HG03521 (cell line): Measurements from ENCODE around the gene MYO1C.

Source experiments
- ATAC-seq: cut with Tn5 transposase; IDR thresholded peaks from one replicate; pipeline ENCODE4 v1.9.1; 2021; ENCODE audit warnings: mild to moderate bottlenecking, moderate library complexity; ENCODE audit not compliant: unreplicated experiment

Gene MYO1C

DNA sequence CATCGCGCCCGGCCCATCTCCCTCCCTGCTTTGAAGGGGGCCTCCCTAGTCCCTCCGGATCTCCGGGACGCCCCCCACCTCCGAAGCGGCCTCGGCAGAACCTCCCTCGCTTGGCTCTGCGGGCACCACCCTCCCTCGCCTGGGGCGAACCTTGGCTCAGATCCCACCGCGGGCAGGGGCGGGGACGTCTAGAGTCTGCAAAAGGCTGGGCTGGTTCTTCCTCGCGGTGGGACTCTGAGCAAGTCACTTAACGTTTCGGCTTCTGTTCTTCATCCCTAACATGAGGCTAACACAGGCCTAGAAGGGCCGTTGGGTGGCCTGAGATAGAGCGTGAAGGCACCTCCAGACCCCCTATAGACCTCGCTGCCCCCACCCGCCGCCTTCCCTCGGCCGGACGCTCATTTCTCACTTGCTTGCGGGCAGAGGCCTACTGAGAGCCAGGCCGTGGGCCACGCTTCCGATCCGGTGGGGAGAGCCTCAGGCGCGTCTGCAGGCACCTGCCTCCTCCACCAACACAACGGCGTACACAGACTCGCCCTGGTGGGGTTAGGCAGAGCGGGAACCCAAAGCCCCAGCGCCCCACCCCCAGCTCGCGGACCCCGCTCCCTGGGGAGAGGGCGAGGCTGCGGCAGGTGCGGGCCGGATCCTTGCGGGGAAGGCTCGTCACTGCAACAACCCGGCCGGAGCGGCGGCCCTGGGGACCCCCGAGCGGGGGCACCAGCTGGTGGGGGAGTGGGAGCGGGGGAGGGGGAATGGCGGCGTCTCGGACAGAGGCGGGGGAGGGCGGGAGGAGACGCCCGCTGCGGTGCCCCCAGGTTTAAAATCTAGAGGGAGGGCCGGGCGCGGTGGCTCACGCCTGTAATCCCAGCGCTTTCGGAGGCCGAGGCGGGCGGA lies 5.4 kb downstream of the MYO1C start:
- no peak for ATAC-seq

DNA sequence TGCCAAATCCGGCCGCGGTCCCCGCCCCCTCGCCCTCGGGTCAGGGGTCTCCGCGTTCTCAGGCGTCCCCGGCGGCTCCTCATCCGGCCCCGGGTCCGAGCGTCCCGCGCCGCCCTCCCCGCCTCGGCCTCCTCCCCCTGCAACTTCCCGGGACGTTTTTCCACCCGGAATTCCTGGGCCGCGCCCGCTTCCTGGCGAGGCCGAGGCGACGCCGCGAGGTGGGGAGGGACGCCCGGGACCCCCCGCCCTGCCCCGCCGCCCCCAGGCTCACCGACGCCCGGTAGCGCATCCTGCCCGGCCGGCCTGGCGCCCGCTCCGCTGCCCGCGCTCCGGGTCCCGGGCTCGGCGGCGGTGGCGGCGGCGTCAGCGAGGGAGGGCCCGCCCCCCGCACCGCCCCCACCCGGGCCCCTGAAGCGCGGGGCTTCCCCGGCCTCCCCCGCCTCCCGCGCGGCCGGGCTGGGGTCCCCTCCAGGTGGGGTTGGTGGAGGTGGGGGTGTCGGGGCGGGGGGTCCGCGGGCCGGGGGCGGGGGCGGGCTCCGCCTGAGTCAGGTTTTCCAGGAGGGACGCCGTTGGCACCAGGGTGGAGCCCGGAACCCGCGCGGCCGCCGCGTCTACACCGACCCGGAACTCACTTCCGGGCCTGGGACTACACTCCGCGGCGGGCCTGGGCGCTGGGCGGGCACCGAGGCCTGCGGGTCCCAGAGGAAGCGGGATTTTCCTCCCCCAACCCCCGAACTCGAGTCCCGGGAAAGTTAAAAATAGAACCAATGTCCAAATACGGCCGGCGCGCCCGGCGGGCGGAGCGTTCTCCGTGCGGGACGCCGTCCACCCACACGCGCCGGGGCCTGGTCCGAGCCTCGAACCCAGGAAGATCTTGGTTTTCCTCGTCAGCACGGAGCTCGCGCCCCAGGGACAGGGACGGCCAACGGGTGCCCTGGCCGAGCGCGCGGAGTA lies 6.8 kb downstream of the MYO1C start:
- no peak for ATAC-seq

DNA sequence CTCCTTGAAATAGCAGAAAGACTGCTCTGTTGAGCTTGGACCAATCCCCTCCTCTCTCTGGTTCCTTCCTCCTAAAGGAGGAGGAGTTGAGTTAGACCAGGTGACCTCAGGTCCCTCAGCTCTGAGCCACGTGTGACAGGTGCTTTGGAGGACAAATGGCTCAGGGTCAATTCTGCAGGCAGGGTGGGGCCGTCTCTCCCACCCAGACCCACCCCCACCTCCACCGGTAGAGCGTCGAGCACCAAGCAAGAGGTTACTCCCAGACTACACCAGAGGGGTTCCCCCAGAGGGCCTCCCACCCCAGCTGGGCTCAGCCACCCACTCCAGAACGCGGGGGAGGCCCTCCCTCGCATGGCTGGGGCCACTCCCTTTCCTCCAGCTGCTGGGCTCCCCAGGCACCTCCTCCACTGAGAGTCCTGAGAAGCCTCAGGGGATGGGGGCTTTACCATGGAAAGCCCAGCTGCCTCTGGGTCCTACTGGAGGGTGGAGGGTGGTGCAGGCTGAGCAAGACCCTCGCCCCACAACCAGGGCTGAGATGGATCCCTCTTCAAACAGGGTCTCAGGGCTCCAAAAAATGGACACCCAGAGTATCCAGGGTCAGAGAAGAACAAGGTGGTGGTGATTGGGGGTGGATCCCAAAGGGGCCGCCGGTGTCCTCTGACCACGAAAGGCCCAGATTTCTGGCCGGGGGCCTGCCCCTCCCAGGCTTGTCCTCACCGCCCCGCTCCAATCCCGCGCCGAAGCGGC lies 7.6 kb downstream of the MYO1C start:
- ATAC-seq: no peak

DNA sequence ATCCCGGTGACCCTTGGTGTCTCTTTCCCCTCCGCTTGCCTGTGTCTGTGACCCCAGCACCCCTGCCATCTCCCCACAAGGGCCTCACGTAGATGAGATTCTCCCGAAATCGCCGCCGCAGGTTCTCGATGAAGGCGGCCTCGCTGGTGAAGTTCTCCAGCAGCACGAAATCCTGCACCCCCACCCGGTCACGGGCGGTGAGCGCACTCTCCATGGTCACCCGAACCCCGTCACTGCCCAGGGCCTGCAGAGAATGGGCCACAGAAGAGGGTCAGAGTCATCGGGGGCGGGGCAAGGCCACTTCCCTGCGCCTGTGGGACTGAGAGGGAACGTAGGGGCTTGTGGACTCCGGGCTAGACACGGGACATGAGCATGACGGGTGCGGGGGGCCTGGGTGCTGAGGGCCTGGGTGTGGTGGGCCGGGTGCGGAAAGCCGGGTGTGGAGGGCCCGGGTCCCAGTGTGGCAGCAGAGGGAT lies 8.4 kb downstream of the MYO1C start:
- ATAC-seq: no peak

DNA sequence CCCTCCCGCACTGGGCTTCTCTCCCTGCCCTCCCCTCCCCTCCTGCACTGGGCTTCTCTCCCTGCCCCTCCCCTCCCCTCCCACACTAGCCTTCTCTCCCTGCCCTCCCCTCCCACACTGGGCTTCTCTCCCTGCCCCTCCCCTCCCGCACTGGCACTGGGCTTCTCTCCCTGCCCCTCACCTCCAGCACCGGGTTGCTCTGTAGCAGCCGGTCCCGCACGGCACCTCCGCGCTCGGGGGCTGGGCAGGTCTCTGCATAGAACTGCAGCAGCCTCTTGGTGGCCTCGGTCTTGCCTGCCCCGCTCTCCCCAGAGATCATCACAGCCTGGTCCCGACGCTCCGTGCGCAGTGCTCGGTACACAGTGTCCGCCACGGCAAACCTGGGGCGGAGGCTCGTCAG lies 9.8 kb downstream of the MYO1C start:
- ATAC-seq: no peak

DNA sequence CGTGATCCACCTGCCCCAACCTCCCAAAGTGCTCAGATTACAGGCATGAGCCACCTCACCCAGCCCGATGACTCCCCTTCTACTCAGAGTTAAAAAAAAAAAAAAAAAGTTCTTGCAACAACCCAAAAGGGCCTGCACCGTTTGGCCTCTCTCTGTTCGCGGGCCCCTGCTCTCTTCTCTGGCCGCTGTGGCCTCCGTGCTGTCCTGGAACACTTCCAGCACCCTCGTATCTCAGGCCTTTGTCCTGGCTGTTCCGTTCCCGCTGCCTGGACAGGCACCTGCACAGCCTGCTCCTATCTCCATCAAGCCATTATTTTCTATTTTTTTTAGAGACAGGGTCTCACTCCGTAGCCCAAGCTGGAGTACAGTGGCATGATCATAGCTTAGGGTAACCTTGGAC lies 10.8 kb downstream of the MYO1C start:
- ATAC-seq: no peak

DNA sequence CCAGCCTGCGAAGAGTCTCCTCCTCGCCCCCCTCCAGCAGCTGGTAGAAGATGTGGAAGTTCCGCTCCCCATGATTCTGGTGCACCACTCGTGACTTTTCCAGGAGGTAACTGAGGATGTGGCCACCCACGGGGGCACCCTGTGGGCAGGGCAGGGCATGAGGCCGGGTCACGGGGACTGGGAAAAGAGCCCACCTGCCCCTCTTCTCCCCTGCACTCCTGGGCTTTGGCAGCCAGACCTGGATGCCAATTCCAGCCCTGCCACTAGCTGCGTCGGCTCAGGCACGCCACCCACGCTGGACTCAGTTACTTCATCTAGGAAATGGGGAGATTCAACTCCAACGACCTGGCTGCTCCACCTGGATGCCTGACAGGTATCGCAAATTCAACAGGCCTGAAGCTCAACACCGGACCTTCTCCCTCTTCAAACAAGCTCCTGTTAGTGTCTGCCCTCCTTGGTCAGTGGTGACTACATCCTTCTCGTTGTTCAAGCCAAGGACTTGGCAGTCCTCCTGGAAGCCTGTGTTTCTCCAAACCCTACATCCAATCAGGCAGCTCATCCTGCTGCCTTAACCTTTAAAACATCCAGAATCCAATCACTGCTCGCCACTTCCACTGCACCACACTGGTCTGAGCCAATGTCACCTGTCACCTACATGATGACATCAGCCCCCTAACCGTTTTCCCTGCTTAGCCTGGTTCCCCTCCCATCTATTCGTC lies 11.6 kb downstream of the MYO1C start:
- no peak for ATAC-seq

DNA sequence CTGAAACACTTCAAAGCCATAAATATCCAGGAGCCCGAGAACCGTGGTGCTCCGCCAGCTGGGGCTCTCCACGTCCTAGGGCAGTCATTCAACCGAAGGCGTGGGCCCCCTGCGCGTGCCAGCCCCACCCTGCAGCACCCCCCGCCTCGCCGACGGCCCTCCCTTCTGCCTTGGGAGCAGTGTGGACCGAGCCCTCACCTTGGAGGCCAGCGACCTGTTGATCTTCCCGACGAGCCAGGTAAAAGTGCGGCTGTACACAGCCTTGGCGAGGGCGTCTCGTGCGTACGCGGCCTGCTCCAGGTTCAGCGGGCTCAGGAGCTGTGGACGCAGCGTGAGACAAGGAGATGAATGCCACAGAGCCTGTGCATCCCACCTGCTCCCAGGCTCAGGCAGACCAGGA lies 14.1 kb downstream of the MYO1C start:
- ATAC-seq: no peak

DNA sequence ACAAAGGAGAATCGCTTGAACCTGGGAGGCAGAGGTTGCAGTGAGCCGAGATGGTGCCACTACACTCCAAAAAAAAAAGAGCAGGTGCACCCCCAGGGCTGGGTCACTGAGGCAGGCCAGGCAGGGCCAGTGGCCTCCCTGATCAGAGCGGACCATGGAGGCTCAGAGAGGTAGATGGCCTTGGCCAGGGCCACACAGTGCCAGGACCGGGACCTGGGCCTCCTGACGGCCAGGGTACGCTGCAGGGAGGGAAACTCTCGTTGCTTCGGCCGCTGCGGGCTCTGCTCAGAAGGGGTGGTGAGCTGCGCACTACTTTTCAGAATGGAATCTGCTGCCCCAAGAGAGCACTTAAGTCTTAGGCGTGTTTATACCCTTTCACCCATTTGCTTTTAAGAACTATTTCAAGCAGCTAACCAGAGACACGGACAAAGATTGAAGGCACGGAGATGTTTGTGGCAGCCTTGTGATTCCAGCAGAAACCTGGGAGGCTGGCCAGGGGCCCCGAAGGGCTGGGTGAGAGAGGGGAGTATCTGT lies 17.1 kb downstream of the MYO1C start:
- ATAC-seq: no peak

DNA sequence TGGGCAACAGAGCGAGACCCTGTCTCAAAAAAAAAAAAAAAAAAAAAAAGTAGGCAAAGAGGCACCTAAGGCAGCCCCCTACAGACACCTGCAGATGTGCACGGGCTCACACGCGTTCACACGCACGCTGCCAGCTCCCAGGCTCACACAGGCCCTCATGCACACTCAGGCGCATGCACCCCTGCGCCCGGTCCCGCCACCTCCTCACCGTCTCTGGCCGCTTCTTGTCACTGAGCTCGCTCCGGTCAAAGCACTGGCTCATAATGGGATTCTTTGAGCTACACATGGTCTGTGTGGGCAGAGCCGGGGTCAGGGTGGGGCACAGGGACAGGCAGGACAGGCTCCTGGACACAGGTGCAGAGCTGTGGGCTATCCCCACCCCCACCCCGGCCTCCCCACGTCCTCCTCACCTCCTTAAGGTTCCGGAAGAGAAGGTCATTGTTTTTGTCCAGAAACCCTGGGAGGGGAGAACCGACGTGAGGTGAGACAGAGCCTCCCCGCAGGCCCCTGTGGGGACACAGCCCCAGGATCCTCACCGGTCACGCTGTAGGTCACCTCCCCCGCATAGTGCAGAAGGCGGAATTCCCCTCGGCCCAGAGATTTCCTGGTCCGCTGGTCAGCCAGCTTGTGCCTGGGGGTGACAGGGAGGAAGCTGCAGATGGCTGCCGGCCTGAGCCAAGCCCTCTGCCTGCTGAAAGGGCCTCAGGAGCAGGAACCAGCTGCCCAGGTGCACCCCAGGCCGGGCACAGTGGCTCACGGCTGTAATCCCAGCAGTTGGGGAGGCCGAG lies 17.9 kb downstream of the MYO1C start:
- no peak for ATAC-seq

DNA sequence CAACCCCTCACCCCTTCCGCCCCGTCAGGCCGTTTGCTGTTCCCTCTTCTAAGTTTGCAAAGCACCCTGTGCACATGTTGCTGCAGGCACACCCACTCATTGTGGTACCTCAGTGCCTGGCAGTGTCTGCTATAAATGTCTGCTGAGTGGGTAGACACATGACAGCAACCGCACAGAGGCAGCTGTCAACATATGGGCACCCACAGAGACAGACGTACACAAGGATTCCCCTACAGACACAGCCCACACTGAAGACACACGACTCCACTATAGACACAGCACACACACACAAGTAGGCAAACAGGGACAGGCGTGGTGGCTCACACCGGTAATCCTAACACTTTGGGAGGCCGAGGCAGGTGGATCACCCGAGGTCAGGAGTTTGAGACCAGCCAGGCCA lies 18.6 kb downstream of the MYO1C start:
- ATAC-seq: no peak

DNA sequence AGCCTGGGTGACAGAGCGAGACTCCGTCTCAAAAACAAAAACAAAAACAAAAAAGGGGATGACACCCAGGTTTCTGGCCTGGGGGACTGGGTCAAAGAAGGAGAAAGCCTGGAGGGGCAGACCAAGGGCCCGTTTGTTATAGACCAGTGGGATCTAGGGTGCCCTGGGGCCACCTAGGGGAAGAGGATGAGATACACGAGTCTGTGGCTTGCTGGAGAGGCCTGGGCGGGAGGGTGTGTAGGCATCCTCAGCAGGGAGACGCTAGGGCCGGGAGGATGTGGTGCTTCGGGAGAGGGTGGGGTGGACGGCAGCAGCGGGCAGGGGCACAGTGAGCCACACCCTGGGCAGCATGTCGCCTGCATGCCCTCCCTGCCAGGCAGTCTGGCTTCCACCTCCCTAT lies 19.3 kb downstream of the MYO1C start:
- no peak for ATAC-seq

DNA sequence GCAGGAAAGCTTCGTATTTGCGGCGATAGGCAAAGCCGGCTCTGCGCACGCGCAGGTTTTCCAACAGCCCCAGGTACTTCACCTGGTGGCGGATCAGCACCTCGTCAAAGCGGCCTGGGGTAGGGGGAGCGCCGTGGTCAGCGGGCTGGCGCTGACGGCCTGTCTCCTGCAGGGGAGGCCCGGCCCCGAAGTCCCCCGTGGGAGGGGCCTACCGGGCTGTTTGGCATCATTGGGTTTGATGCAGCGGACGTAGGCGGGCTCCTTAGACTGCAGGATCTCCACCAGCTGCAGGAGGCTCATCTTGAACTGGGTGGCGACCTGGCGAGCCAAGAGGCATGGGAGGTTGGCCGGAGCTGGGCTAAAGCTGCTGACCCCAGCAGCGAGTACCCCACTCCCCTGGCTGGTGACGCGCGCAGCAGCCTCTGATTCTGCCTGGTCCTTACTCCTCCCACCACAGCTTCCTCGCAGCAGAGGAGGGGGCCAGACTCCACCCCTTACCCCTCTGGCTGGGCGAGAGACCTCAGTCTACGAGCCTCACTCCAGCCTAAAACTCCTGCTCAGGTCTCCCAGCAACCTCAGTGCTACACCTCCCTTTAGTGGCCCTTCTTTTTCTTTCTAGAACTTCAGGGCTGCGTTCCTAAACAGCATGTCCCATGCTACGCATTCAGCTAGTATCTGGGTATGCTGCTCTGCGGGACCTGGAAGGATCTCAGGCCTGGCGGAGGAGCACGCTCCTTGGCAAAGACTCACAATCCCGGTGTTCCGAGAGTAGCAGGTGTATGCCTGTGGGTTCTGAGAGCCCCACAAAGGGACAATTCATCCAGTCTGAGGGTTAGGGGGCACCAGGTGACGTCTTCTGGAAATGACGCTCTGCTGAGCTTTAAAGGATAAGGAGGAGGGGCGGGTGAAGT lies 20.3 kb downstream of the MYO1C start:
- no peak for ATAC-seq

DNA sequence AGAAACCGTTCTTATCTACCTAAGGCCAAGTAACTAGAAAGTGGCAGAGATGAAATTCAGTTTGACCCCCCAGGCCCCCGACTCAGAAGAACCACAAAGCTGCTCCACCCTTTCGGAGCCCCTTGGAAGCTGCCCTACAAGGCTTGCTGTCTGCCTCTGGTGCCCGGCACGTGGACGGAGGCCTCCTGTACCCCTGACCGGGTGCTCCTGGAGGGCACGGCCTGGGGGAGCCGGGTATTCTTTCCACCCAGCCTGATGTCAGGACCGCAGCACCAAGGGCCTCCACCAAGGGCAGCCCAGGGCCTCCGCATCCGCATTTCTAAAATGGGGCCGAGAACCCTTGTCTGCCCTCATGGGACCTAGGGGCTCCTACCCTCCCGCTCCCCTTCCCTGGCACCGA lies 21.0 kb downstream of the MYO1C start:
- no peak for ATAC-seq

DNA sequence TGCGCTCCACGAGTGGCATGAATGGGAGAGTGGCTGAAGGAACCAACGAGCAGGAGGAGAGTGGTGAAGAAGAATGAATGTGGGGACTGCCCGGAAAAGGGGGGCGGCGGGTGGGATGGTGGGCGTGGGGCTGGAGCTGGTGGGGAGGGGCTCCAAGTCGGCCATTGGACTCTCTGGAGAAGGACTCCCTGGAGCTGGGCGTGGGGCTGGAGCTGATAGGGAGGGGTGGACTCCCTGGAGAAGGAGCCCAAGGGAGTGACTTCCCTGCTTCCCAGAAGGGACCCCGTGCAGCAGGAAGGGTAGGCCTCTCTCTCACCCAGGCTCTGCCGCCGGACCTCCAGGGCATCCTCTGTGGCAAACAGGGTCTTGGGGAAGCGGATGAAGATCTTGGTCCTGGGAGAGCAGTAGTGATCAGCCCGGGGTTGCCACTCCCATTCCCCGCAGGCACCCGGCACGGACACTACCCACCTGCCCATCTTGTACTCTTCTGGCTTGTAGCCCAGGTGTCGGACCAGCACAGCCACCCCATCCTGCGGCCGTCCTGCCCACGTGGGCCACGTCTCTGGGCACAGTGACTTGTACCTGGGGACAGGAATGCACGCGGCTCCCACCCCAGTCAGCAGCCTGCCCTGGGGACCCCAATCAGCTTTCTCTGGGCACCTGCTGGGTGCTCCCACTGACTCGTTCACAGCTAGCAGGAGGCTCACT lies 21.6 kb downstream of the MYO1C start:
- ATAC-seq: no peak

DNA sequence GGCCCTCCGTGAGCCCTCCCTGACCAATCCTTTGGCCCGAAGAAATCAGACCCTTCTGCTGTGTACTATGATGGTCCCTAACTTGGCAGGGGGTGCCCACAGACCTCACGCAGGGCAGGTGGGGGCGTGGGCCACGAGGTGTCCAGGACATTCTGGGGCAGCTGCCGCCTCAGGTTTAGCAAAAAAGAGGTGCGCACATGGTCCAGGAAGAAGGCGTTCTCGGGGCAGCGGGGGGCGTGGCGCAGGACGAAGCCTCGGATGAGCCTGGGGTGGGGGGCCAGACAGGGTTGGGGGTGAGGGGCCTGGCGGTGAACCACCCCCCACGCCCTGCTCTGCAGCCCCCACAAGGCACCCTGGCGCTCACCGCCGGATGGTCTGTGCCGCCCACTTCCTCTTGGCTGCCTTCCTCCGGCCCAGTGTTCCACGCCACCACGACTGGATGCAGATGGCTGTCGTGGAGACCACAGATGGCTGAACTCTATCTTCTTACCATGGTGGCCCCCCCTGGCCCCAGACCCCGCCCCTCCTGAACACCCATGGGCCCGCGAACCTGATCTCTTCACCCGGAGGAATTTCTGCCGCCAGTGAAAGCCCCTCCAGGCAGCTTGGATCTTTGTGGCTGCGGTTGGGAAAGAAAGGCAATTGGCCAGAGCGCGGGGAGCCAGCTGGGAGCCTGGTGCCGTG lies 22.3 kb downstream of the MYO1C start:
- no peak for ATAC-seq

DNA sequence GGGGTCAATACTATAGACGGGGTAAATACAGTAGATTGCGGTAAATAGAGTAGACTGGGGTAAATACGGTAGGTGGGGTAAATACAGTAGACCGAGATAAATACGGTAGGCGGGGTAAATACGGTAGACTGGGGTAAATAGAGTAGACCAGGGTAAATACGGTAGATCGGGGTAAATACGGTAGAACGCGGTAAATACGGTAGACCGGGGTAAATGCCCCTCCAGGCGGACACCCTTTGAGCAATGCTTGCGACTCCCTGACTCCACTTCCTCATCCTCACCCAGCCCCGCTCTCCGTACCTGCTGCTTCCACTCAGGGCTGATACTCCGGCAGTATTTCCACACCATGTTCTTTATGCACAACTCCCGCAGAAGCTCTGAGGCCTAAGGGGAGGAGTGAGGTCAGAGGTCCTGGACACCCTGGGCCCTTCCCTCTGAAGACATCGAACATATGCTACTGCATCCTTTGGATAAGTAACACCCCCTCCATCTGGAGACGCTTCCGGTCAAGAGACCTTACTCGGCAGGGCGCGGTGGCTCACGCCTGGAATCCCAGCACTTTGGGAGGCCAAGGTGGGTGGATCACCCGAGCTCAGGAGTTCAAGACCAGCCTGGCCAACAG lies 23.1 kb downstream of the MYO1C start:
- ATAC-seq: no peak
